Stimulated activated CD4-positive, alpha-beta T cell treated with anti-CD3 and anti-CD28 coated beads, Interleukin-1b, Interleukin-23, amount 100 ng/mL, for 1 hour (primary cell): Measurements from ENCODE around the gene CT45A9.
"Not testable (repeated sequence)": the region's sequence is repeated elsewhere in the genome, so short reads cannot be mapped to it uniquely, and the experiment has no call there.

Experiments used
- DNase-seq, 2 donors: peaks; one replicate each; pipeline ENCODE4 v3.0.0-alpha.2; 2020; ENCODE audit warnings: low read depth in 2 of 2

The CT45A9 gene, protein sequence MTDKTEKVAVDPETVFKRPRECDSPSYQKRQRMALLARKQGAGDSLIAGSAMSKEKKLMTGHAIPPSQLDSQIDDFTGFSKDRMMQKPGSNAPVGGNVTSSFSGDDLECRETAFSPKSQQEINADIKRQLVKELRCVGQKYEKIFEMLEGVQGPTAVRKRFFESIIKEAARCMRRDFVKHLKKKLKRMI

GRCh38 chrX:135871712-135872111 lies at the start of gene CT45A9:
TSS of gene CT45A9 (minus strand) at chrX:135871812. CDS start at chrX:135868061, 3,751 bp downstream.
- DNase-seq, result not testable (repeated sequence)

- DNase-seq, result not testable (repeated sequence)
These were observed 48.9 kb upstream of the CT45A9 start for GRCh38 chrX:135920516-135920915.

- DNase-seq, result no peak
These were observed 42.8 kb upstream of the CT45A9 start for GRCh38 chrX:135914404-135914803.

DNA sequence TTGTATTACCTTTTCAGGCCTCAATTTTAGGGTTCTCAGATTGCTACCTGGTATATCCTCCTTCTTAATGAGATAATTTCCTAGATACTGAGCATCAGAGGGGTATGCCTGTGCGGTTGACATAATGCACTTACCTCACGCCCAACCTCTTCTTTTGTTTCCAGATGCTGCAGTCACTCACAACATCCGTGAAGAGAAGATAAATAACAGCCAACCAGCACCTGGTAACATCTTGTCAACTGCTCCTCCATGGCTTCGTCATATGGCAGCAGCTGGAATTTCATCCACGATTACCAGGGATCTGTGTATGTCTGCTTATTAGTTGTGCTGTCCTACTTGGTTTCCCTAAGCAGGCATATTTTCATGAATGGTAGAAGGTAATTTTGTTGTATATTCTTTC lies 38.6 kb upstream of the CT45A9 start:
- no peak for DNase-seq

DNA sequence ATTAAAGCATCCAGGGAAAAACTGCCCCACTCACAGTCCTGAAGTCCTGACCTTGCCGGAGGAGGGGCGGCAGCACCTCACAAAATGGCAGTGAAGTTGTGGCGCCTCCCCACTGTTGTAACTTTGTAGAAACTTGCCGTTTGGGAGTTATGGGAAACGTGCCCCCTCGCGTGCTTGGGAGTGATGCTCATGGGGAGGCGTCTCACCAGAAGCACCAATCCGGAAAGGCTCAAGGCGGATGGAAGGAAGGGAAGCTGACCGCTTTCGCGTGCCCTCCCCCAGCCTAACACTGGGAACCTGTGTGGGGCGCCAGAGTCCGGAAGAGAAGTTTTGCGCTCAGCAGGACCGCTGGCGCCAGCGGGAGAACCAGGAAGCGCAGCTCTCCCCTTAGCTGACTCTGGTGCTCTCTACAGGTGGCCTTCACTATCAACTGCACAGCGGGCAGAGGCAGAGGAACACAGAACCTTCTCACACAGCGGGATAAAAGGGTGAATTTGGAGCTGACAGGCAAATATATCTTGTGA lies 21.7 kb upstream of the CT45A9 start, which contains the start of the genes CT45A10 and SAGE1:
Gene CT45A10, minus strand, starts transcription at position 151 of the 524 bp plus-strand sequence. CDS start 8,100 bp downstream, outside the sequence.
Gene SAGE1, plus strand, starts transcription at position 423 of the 524 bp plus-strand sequence. CDS start 2,527 bp downstream, outside the sequence.
- DNase-seq, result no peak

DNA sequence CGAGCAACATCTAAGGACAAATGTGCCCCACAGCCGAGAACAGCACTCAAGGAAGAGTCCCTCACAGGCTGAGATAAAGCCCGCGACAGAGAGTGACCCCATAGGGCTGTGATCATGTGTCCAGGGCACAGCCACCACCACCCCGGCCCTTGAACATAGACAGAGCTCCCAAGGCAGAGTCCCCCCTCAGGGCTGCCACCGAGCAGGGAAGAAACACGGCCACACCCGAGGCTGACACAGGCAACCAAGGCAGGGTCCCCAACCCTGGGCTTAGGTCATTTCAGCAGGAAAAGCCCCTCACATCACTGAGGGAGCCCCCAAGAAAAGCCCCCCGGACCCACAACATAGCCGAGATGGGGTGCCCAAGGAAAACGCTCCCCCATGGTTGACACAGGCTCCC lies 21.2 kb upstream of the CT45A9 start:
- DNase-seq, result no peak

DNA sequence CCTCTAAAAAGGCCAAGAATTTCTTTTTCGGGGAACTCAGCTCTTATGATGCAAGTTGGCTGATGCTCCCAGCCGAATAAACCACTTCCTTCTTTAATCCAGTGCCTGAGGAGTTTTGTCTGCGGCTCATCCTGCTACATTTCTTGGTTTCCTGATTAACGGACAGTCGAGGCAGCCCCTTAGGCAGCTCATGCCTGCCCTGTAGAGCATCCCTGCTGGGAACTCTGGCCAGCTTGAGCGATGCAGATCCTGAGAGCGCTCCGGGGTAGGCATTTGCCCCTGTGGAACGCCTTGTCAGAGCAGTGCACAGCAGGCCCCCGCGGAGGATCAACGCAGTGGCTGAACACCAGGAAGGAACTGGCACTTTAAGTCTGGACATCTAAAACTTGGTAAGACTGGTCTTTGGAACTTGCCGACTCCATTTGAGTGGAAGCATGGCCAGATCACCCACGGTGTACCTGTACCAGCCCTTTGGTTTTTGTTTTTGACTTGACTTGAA lies 18.5 kb upstream of the CT45A9 start:
- DNase-seq, result no peak

DNA sequence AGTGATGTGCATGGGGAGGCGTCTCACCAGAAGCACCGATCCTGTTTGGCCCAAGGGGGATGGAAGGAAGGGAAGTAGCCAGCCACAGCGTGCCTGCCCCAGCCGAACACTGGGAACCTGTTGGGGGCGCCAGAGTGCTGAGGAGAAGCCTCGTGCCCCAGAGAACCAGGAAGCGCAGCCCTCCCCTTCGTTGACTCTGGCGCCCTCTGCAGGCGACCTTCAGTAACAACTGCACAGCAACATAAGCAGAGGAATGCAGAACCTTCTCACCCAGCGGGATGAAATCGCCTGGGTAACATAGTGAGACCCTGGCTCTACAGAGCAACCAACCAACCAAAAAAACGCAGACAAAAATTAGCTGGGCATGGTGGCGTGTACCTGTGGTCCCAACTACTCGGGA lies 17.4 kb upstream of the CT45A9 start:
- not testable (repeated sequence) for DNase-seq

GRCh38 chrX:135888230-135888629 lies 16.6 kb upstream of the CT45A9 start:
- not testable (repeated sequence) for DNase-seq

- DNase-seq, result not testable (repeated sequence)
These were observed 11.1 kb upstream of the CT45A9 start for GRCh38 chrX:135882741-135883140.

GRCh38 chrX:135854438-135854837 lies 17.2 kb downstream of the CT45A9 start, which contains the start of gene CT45A8:
TSS of gene CT45A8 (minus strand) at chrX:135854538. CDS start at chrX:135850783, 3,755 bp downstream.
- not testable (repeated sequence) for DNase-seq

- DNase-seq, result not testable (repeated sequence)
These were observed 34.4 kb downstream of the CT45A9 start, which contains the start of gene CT45A7 for GRCh38 chrX:135837180-135837579. TSS of gene CT45A7 (minus strand) at chrX:135837280. CDS start at chrX:135833533, 3,747 bp downstream.

- DNase-seq, result not testable (repeated sequence)
These were observed 51.7 kb downstream of the CT45A9 start, which contains the start of gene CT45A2 for GRCh38 chrX:135819912-135820311. TSS of gene CT45A2 (minus strand) at chrX:135820012. CDS start at chrX:135816265, 3,747 bp downstream.
